ENCODE measurements around the gene PDE5A.

The PDE5A gene

GRCh38 chr4:119579823-119580222 lies 48.8 kb downstream of the PDE5A start:
- DNase-seq: no peak

GRCh38 chr4:119570401-119570800 lies 58.2 kb downstream of the PDE5A start:
- no peak for DNase-seq

- no peak for DNase-seq
These were observed 64.5 kb downstream of the PDE5A start for GRCh38 chr4:119564106-119564505.

- DNase-seq: peak; percentile 30
These were observed 69.5 kb downstream of the PDE5A start for GRCh38 chr4:119559044-119559647.

- no peak for DNase-seq
These were observed 77.6 kb downstream of the PDE5A start for GRCh38 chr4:119550857-119551532.

- DNase-seq: no peak
These were observed 79.0 kb downstream of the PDE5A start for GRCh38 chr4:119549639-119550038.

- no peak for DNase-seq
These were observed 84.8 kb downstream of the PDE5A start for GRCh38 chr4:119543779-119544178.

GRCh38 chr4:119543187-119543586 lies 85.4 kb downstream of the PDE5A start:
- DNase-seq: no peak

- no peak for DNase-seq
These were observed 88.4 kb downstream of the PDE5A start for GRCh38 chr4:119540249-119540648.

- DNase-seq: no peak
These were observed 91.0 kb downstream of the PDE5A start for GRCh38 chr4:119537586-119537985.

- no peak for DNase-seq
These were observed 91.8 kb downstream of the PDE5A start for GRCh38 chr4:119536572-119537528.

GRCh38 chr4:119532319-119532718 lies 96.3 kb downstream of the PDE5A start:
- DNase-seq: no peak

GRCh38 chr4:119529788-119530187 lies 98.8 kb downstream of the PDE5A start:
- DNase-seq: no peak

- no peak for DNase-seq
These were observed 101.6 kb downstream of the PDE5A start for GRCh38 chr4:119526786-119527550.

- no peak for DNase-seq
These were observed 102.6 kb downstream of the PDE5A start for GRCh38 chr4:119525771-119526712.

GRCh38 chr4:119525005-119525749 lies 103.4 kb downstream of the PDE5A start:
- no peak for DNase-seq

- no peak for DNase-seq
These were observed 105.2 kb downstream of the PDE5A start for GRCh38 chr4:119523399-119523798.

- DNase-seq: no peak
These were observed 107.3 kb downstream of the PDE5A start for GRCh38 chr4:119521268-119521667.

GRCh38 chr4:119518915-119519410 lies 109.6 kb downstream of the PDE5A start:
- no peak for DNase-seq

GRCh38 chr4:119518230-119518892 lies 110.2 kb downstream of the PDE5A start:
- DNase-seq: no peak

Data from NCI-H1694 (cell line).